Stimulated activated CD8-positive, alpha-beta memory T cell treated with anti-CD3 and anti-CD28 coated beads, Interleukin-7, amount 100 ng/mL, for 1 hour (primary cell): Measurements from ENCODE around the gene VPS13D.

Experiments used
- DNase-seq, 2 donors: peaks; one replicate each; pipeline ENCODE4 v3.0.0-alpha.2; 2020; ENCODE audit warnings: low read depth in 2 of 2

VPS13D gene

GRCh38 chr1:12229835-12230548 lies at the start of gene VPS13D:
Gene VPS13D, plus strand, starts transcription at chr1:12230030. Its CDS starts 4,237 bp downstream, at chr1:12234267.
- DNase-seq: peak; percentile 63 to 72

DNA sequence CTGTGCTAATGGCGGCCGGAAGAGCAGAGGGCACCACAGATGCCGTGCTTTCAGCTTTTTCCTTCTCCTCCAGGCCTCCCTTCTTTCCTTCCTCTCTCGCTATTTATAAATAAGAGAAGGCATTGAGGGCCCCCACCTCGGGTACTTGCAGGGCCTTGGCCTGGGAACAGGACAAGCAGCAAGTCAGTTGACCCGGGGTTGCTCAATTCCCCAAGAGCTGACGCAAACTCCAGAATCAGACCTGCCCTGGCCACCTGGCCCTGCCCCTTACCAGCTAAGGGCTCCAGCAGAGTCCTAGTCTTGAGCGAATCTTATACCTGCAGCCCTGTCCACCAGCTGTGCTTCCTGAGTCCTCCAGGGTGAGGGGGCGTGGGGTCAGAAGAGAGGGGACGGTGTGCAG lies 49.5 kb upstream of the VPS13D start:
- DNase-seq: no peak

GRCh38 chr1:12180903-12181302 lies 48.9 kb upstream of the VPS13D start:
- no peak for DNase-seq

DNA sequence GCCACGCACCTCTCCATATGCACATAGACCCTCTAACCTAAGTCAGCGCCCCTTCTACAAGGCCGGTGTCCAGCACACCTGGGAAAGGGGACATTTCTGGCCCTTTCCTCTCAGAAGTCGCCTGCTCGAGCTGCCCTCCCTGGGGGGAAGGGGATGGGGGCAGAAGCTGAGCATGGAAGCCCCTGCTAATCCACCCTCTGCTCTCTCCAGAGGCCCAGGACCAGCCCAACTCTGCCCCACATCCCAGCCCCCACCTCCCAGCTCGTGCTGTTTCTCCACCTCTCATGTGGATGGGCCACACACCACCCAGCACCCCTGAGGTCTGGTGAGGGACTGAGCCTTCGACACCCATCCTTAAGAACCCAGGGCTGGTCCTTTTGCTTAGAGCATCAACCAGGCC lies 48.3 kb upstream of the VPS13D start:
- no peak for DNase-seq

DNA sequence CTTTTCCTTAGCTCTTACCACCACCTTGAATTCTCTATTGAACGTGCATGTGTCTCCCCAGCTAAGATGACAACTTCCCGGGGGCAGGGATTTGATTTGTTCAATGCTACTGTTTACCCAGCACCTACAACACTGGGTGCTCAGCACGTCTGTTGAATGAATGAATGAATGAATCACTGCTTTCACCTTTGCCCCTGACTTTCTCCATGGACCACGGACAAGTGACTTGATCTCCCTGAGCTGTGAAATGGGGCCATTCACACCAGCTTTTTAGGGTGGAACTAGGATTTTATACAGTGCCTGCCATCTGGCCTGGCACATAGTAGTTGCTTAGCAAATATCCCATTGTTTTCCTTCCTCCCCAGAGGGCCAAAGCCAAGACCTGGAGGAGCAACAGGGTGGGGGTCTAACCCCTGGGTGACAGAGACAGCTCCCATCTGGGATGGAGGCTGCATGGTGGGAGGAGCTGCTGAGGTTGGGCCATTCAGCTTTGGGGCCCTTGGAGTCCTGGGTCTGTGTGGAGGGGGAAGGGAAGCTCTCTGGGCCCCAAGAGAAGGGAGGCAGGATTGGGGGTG lies 47.3 kb upstream of the VPS13D start:
- no peak for DNase-seq

GRCh38 chr1:12183095-12183794 lies 46.6 kb upstream of the VPS13D start:
- no peak for DNase-seq

GRCh38 chr1:12184008-12184681 lies 45.7 kb upstream of the VPS13D start:
- DNase-seq: no peak

DNA sequence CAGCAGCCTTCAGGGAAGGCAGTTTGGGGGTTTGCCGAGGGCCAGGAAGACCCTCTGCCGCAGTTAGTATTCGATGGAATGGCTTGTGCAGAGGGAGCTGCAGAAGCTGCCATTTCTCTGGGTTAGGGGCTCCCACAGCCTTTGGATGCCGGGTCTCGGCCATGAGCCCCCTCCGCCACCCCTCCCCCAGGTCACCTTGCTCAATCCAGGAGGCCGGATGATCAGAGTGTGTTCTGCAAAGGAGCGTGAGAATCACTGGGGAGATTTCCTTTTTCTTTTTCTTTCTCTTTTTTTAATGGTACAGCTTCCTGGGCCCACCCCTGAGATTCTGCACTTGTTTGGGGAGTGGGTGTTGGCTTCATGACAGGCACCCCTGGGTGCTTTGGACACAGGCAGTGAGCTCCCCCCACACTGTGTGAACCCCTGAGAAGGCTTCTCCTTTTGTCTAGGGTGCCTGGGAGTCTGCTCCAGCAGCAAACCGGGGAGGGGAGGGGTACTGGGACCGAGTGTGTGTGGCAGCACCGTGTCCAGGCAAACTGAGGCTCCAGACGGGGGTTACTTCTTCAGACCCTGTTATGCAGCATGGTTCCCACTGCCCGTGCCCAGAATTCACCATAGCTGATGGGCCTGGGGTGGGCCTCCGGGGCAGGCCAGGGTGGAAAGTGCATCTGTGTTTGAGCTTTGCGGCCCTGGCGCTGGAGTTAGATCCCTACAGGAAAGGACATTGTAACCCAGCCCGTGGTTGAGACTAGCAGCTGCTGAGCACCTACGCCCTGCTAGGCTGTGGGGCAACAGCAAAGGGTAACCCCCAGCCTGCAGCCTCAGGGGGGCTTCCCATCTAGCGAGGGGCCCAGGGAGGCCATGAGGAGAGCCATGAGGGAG lies 44.6 kb upstream of the VPS13D start:
- DNase-seq: no peak

GRCh38 chr1:12185918-12186678 lies 43.7 kb upstream of the VPS13D start:
- no peak for DNase-seq

- no peak for DNase-seq
Measured at GRCh38 chr1:12186679-12186985, 43.2 kb upstream of the VPS13D start.

- DNase-seq: no peak
Measured at GRCh38 chr1:12188115-12188514, 41.7 kb upstream of the VPS13D start.

GRCh38 chr1:12188657-12189327 lies 41.0 kb upstream of the VPS13D start:
- DNase-seq: no peak

DNA sequence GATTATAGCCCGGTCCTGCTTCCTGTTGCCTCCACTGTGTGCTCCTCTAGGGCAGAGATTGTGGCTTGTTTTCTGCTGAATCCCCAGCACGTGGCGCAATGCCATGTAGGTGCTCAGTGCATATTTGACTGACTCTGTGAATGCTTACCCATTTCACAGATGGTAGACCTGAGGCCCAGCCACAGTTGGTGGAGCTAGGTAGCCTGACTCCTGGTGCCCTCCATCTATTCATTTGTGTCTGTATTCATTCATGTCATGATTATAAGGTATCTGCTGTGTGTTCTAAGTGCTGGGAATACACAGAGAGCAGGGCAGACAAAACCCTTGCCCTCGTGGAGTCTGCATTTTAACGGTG lies 40.5 kb upstream of the VPS13D start:
- DNase-seq: no peak

GRCh38 chr1:12191242-12192032 lies 38.4 kb upstream of the VPS13D start:
- DNase-seq: no peak

DNA sequence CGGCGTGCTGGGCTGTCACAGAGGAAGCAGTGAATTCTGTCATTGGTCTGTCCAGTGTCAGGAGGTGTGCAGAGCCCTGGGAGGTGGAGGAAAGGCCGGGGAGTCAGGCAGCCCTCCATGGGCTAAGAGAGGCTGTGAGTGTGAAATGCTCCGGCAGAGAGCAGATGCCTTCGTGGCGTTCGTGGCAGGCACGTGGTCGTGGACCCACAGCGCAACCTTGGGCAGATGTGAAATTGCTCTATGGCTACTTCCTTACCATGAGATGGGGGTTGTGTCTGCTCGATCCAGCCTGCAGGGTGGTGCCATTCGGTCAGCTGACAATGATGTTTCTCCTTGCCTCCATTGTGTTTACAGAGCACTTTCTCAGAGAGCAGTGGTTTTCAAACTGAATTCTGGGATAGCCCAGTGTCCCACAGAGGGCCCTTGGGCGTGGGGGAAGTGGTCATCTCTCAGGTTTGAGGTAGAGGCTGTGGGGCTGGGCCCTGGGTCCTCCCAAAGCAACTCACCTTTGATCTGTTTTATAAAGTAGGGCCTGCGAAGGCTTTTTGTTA lies 35.1 kb upstream of the VPS13D start:
- no peak for DNase-seq

- no peak for DNase-seq
Measured at GRCh38 chr1:12195416-12195815, 34.4 kb upstream of the VPS13D start.

GRCh38 chr1:12196641-12197482 lies 33.0 kb upstream of the VPS13D start:
- DNase-seq: no peak

DNA sequence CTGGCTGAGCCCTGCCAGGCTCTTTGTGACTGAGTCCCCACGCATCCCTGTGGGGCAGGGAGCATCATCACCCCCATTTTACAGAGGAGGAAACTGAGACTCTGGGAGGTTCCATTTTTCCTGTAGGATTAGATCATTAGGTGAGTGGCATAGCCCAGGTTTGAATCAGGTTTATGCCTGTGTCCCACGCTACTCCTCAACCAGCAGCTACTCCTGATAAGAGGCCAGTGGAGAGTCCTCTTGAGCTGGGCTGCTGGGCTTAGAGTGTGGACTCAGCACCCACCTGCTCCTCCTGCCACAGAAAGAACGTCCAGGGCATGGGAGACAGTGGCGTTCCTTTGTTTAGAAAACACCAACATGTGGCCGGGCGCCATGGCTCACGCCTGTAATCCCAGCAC lies 32.3 kb upstream of the VPS13D start:
- no peak for DNase-seq
